ENCODE data around the gene LSM4. TPM values are rescaled to one million over a fixed set of nuclear protein-coding genes. Genes with fewer than 3 reads are reported as not detected.

LSM4 gene
- total and polyA plus RNA-seq, 2 experiments from 2014 or later = 591 to 637 TPM

- TF ChIP-seq, protein P1, sequence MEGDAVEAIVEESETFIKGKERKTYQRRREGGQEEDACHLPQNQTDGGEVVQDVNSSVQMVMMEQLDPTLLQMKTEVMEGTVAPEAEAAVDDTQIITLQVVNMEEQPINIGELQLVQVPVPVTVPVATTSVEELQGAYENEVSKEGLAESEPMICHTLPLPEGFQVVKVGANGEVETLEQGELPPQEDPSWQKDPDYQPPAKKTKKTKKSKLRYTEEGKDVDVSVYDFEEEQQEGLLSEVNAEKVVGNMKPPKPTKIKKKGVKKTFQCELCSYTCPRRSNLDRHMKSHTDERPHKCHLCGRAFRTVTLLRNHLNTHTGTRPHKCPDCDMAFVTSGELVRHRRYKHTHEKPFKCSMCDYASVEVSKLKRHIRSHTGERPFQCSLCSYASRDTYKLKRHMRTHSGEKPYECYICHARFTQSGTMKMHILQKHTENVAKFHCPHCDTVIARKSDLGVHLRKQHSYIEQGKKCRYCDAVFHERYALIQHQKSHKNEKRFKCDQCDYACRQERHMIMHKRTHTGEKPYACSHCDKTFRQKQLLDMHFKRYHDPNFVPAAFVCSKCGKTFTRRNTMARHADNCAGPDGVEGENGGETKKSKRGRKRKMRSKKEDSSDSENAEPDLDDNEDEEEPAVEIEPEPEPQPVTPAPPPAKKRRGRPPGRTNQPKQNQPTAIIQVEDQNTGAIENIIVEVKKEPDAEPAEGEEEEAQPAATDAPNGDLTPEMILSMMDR (conservative IDR thresholded peaks at IDR 0.05; ENCODE audit: low read depth in 2 of 2) = no peak
- TF ChIP-seq STAT1 (IDR thresholded peaks at IDR 0.05; ENCODE audit: unreplicated experiment) (no peak), EZH2phosphoT487 (IDR thresholded peaks at IDR 0.05; ENCODE audit: unreplicated experiment) (no peak), EZH2 (IDR thresholded peaks at IDR 0.05; ENCODE audit: low read depth, unreplicated experiment) (no peak), ZNF331 (CRISPR knock-in tag; IDR thresholded peaks at IDR 0.05; ENCODE audit: low read depth) (no peak), REST (IDR thresholded peaks at IDR 0.05; ENCODE audit: unreplicated experiment) (no peak), NANOG (IDR thresholded peaks at IDR 0.05; ENCODE audit: borderline replicate concordance) (no peak)
- TF ChIP-seq, protein P2, sequence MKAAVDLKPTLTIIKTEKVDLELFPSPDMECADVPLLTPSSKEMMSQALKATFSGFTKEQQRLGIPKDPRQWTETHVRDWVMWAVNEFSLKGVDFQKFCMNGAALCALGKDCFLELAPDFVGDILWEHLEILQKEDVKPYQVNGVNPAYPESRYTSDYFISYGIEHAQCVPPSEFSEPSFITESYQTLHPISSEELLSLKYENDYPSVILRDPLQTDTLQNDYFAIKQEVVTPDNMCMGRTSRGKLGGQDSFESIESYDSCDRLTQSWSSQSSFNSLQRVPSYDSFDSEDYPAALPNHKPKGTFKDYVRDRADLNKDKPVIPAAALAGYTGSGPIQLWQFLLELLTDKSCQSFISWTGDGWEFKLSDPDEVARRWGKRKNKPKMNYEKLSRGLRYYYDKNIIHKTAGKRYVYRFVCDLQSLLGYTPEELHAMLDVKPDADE (IDR thresholded peaks at IDR 0.05) = no peak
Observed at GRCh38 chr19:18330868-18331267, 8.0 kb upstream of the LSM4 start (continued).

GRCh38 chr19:18329035-18329376 lies 6.1 kb upstream of the LSM4 start:
- H3K27ac ChIP-seq (ENCODE audit: low read depth) = no peak overlapping the region
- no peaks in the 10 kb centered on the region for H3K36me3 ChIP-seq (ENCODE audit: insufficient read depth)
- H3K27me3 ChIP-seq (ENCODE audit: insufficient read depth) = no peaks in the 10 kb centered on the region
- DNase-seq (ENCODE audit: low spot score) (no peak), ATAC-seq (peak; percentile 13)
- H3F3A ChIP-seq (replicated peaks; ENCODE audit: low read depth) = peaks cover 6% of the 10 kb centered on the region; the same call in 1 of the 2 replicates
- H3K27me3 Mint-ChIP-seq (ENCODE audit: insufficient read depth, low read depth, poor library complexity) = peaks cover 10% of the 10 kb centered on the region
- H3K27ac Mint-ChIP-seq = peak overlapping the region; percentile 22; the same call in 1 of the 2 replicates
- no peaks in the 10 kb centered on the region; the same call in 1 of the 2 replicates for H3K4me1 ChIP-seq (ENCODE audit: insufficient read depth)
- H2AFZ ChIP-seq = no peak overlapping the region; the same call in 1 of the 2 replicates
- peak overlapping the region; percentile 78 for H3K4me3 Mint-ChIP-seq
- H3K4me2 ChIP-seq = peak overlapping the region; percentile 69
- peak overlapping the region; percentile 37 for H3K4me3 ChIP-seq
- no peaks in the 10 kb centered on the region for H3K79me2 ChIP-seq (replicated peaks; ENCODE audit: insufficient read depth)
- no peaks in the 10 kb centered on the region for H3K36me3 Mint-ChIP-seq (ENCODE audit: low read depth)
- H3K9me3 Mint-ChIP-seq = no peaks in the 10 kb centered on the region
- peaks cover 9% of the 10 kb centered on the region for H3K4me1 Mint-ChIP-seq
- no peaks in the 10 kb centered on the region for H4K20me1 ChIP-seq (replicated peaks; ENCODE audit: insufficient read depth)
- TF ChIP-seq POLR2AphosphoS5 (IDR thresholded peaks at IDR 0.05; ENCODE audit: low read depth) = no peak
- no peak for TF ChIP-seq ZNF114 (CRISPR knock-in tag; IDR thresholded peaks at IDR 0.05)
- no peak for TF ChIP-seq EZH2 (IDR thresholded peaks at IDR 0.05; ENCODE audit: low read depth, unreplicated experiment)
- no peak for TF ChIP-seq REST (IDR thresholded peaks at IDR 0.05; ENCODE audit: unreplicated experiment)
- no peak for TF ChIP-seq CREB1 (CRISPR knock-in tag; IDR thresholded peaks at IDR 0.05; ENCODE audit: low read depth)
- TF ChIP-seq, protein P1 (conservative IDR thresholded peaks at IDR 0.05; ENCODE audit: low read depth in 2 of 2) = no peak
- H3K9me2 ChIP-seq (ENCODE audit: insufficient read depth) = no peaks in the 10 kb centered on the region

All from GM23338 (cell line).